HG02678 (cell line): Measurements from ENCODE around the gene CPEB3.
"Not testable (repeated sequence)": the region's sequence is repeated elsewhere in the genome, so short reads cannot be mapped to it uniquely, and the experiment has no call there.

ENCODE experiments used
- ATAC-seq: cut with Tn5 transposase; IDR thresholded peaks from one replicate; pipeline ENCODE4 v1.9.1; 2021; ENCODE audit warnings: mild to moderate bottlenecking, moderate library complexity; ENCODE audit not compliant: unreplicated experiment

The CPEB3 gene

GRCh38 chr10:92146781-92147180 lies 144.1 kb downstream of the CPEB3 start:
- ATAC-seq, result no peak

- ATAC-seq, result no peak
Observed at GRCh38 chr10:92146107-92146506, 144.8 kb downstream of the CPEB3 start.

GRCh38 chr10:92142949-92143348 lies 147.9 kb downstream of the CPEB3 start:
- ATAC-seq, result peak; percentile 71

DNA sequence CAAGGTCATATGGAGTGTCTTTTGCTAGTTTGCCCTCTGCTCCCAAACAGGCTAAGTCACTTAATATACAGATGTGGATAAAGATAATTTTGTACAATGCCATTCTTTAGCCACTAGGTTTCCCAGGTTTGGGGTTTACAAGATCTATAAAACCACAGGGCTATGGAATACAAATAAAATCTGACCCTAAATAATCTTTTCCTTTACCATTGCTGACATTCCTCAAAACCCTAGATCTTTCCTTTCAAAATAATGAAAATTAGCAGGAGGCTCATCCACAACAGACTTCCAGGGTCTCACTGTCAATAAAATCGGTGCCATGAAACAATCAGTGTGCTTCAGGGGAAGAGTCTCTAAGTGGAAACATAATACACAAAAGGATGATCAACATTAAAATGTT lies 148.4 kb downstream of the CPEB3 start:
- ATAC-seq, result peak; percentile 1

DNA sequence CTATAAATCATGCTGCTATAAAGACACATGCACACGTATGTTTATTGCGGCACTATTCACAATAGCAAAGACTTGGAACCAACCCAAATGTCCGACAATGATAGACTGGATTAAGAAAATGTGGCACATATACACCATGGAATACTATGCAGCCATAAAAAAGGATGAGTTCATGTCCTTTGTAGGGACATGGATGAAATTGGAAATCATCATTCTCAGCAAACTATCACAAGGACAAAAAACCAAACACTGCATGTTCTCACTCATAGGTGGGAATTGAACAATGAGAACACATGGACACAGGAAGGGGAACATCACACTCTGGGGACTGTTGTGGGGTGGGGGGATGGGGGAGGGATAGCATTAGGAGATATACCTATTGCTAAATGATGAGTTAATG lies 149.7 kb downstream of the CPEB3 start:
- ATAC-seq, result not testable (repeated sequence)

GRCh38 chr10:92134049-92134448 lies 156.8 kb downstream of the CPEB3 start:
- ATAC-seq, result not testable (repeated sequence)

DNA sequence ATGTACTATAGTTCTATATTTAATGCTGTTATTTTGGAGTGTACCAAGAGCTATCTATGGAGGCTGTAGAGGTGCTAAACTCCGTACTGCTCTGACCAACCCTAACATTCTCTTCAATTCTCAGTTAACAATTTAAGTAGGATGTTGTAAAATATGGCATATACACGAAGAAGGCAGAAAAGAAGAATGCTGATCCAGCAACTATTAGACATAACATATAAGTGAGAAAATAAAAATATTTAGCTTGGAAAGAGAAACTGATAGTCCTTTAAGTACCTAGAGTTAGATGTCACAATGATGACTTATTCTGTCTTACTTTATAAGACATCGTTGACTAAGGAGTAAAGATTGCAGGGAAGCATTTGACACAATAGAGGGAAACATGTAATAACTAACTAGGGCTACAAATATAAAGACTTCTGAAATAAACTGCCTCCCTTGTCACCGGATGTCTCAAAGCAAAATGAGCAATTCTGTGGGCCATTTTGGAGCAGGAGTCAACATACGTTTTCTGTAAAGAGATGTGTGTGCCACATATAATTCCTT lies 159.5 kb downstream of the CPEB3 start:
- no peak for ATAC-seq

- ATAC-seq, result no peak
Observed at GRCh38 chr10:92130622-92131274, 160.1 kb downstream of the CPEB3 start.

GRCh38 chr10:92126100-92126650 lies 164.7 kb downstream of the CPEB3 start:
- ATAC-seq, result no peak

DNA sequence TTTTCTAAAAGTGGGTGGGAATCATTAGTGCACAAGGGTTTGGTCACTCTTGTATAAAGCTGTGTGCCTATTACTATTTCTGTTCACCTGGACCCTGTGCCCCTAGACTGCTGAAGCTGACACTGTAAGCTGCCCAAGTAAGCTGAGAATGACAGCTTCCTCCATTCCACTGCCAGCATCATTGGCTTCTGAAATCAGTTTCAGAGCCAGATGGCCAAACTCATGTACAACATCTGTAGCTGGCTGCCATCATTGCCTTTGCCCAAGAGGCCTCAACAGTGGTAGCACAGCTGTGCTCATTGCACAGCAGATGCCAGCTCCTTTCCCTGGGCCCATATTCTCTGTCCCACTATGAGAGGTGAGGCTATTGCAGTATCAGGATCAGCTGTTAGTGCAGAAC lies 165.7 kb downstream of the CPEB3 start:
- no peak for ATAC-seq

DNA sequence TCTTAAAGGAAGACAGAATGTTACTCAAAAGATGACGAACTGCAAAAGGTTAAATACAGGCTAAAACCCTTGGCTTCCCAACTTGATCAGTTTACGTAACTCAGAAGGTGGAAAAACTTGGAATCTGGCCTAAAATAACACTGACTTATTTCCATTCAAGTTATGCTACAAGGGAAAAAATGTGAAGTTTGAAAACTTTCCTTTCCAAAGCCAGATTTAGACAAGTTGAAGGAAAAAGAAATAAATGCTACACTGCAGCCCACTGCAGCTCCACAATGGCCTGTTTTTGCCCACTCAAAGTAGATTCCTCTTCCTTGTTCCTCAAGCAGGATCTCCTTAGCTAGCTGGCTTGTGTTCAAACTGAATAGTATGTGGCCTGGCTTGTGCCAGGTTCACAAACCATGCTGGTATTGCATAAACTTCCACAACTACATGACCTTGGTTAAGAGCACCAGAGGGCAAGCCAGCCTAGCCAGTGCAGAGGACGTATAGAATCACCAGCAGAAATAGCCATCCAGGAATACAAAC lies 166.2 kb downstream of the CPEB3 start:
- ATAC-seq, result no peak

DNA sequence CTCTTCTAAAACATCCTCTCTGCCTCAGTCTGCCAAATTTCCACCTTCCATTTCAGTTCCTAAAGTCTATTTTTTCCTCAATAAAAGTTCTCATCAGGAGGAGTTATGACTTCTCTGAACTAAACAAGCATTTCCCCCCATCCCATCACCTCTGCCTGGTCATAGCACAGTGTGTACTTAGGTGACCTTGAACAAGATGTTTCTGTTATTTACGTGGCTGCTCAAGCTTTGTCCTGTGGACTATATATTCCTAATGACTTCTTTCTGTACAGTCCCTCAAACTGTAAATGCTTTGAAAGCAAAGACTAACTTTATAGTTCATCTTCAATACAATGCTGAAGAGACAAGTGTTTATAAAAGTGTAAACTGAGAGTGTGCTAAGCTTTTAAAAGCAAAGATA lies 166.9 kb downstream of the CPEB3 start:
- no peak for ATAC-seq

DNA sequence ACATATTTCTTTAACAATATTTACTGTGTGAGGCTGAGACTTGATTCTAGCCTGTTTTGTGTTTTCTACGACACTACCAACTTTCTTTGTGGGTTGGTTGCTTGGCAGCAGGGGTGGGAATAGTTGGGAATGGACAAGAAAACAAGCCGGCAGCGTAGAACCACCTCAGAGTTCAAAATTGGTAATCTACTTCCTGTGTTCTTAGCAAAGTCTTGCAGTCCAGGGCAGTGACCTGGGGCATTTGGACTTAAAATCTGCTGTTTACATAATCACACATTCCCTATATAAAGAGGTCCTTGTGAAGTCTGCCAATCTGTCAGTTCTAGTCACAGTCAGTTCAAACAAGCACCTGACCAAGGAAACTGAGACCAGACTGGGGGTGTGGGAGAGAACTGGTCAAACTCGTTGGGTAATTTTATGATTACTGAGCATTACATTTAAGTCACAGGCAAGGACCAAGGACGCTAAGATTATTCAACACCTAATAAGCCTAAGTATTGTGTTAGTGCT lies 167.9 kb downstream of the CPEB3 start:
- no peak for ATAC-seq

DNA sequence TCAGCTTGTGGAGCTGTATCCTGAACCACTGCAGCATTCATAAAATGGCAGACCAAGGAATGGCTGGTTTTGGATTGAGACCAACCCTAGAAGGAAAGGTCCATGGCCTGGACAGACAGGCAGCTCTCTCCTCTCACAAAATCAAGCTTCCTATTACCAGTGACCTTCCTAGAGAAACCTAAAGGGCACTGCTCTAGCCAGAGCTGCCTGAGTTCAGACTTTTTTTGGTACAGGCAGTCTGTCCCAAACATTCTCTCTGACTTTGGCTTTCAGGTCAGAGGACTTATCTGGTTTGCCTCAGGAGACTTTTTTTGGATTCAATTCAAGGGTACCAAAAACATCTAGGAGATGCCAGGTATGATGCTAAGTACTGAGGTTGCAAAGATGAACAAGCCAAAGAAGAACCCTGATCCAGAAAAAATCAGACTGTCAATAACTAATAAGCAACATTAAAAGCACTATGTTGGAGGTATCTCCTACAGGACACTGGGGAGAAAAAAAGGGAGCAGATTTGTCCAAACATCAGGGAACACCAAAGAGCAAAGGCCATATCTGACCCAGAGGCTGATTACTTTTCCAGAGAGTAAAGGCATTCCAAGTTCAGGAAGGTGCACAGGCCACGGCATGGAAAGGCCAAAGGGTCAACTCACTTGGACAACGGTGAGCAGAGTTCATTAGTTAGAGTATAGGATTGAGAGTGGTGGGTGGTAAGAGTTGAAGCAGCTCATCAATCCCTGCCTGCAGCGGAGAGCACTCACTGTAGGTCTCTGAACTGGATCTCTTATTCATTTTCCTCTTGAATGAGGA lies 169.0 kb downstream of the CPEB3 start:
- ATAC-seq, result no peak

GRCh38 chr10:92119340-92119739 lies 171.5 kb downstream of the CPEB3 start:
- ATAC-seq, result no peak

DNA sequence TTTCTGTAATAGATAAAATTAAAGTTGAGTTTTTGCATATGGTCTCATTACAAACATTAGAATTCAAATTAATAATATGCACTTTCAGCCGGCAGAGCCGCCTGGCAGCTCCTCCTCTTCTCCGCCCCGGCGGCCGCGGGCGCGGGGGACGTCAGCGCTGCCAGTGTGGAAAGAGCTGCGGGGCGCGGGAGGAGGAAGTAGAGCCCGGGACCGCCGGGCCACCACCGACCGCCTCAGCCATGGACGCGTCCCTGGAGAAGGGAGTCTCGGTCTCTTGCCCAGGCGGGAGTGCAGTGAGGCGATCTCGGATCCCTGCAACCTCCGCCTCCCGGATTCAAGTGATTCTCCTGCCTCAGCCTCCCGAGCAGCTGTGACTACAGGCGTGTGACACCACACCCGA lies 176.0 kb downstream of the CPEB3 start:
- not testable (repeated sequence) for ATAC-seq

DNA sequence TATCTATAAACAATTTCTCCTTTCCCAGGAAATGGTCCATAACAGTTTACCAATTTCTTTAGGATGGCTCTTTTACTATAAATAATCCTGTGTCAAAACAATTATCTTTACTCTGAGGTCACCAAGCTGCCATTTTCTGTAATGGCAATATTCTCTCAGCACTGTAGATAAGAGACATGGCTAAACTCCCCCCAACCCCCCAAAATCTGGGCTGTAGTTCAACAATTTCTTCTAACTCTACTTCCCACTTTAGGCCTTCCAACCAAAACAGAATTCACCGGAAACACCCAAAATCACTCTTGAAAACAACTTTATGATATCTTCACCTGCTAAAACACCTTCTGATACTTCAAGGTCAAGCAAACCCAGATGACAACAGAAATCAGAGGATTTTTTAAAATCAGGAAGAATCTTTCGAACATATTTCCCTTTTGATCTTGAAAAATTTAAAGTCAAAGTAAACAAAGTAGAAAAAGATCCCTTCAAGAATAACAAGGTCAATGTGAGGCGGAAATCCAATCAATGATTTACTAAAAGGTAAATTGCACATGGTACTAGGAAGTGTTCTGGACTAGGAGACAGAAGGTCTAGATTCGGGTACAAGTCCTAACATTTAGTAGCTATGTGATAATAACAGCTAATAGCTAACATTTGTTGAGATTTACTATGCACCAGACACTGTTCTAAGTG lies 176.8 kb downstream of the CPEB3 start:
- no peak for ATAC-seq

- ATAC-seq, result no peak
Observed at GRCh38 chr10:92112462-92112861, 178.4 kb downstream of the CPEB3 start.

- ATAC-seq, result no peak
Observed at GRCh38 chr10:92111336-92111939, 179.4 kb downstream of the CPEB3 start.

GRCh38 chr10:92110039-92110794 lies 180.7 kb downstream of the CPEB3 start:
- ATAC-seq, result no peak
